Neural cell (in vitro differentiated cells): ENCODE measurements around the gene LOXHD1. TPM values are rescaled to one million over a fixed set of nuclear protein-coding genes. Genes with fewer than 3 reads are reported as not detected.

Source experiments
- H2AFZ ChIP-seq: fragments of 200-600, 300-800 bp; sonication (generic), shearing (Covaris generic); 2 replicates; pipeline ENCODE4 v1.6.0; 2014; ENCODE audit warnings: low read depth, mild to moderate bottlenecking, antibody characterized with exemption, low read length, moderate library complexity
- H3F3A ChIP-seq: fragments of 200-600 bp; shearing (Covaris generic); 2 replicates; pipeline ENCODE4 v1.6.1; 2016; ENCODE audit warnings: mild to moderate bottlenecking, moderate library complexity, mixed read lengths, antibody characterized with exemption, low read length; ENCODE audit not compliant: insufficient read depth, poor library complexity, severe bottlenecking
- H3K27ac ChIP-seq: fragments of 200-600, 300-800 bp; sonication (generic), shearing (Covaris generic); 2 replicates; pipeline ENCODE4 v1.5.1; 2014; ENCODE audit warnings: mild to moderate bottlenecking, low read length, moderate library complexity
- H3K27me3 ChIP-seq: fragments of 300-800, 200-600 bp; sonication (generic), shearing (Covaris generic); 2 replicates; pipeline ENCODE4 v1.6.0; 2014; ENCODE audit warnings: mild to moderate bottlenecking, low read depth, low read length, moderate library complexity; ENCODE audit not compliant: insufficient read depth
- H3K36me3 ChIP-seq: fragments of 300-800, 200-600 bp; sonication (generic), shearing (Covaris generic); 2 replicates; pipeline ENCODE4 v1.5.1; 2014; ENCODE audit warnings: mild to moderate bottlenecking, antibody characterized with exemption, low read length, moderate library complexity; ENCODE audit not compliant: insufficient read depth
- H3K4me2 ChIP-seq: fragments of 300-800, 200-600 bp; sonication (generic), shearing (Covaris generic); 2 replicates; pipeline ENCODE4 v1.6.0; 2014; ENCODE audit warnings: mild to moderate bottlenecking, low read length
- H3K4me3 ChIP-seq: fragments of 300-800, 200-600 bp; sonication (generic), shearing (Covaris generic); 2 replicates; pipeline ENCODE4 v1.5.1; 2014; ENCODE audit warnings: mild to moderate bottlenecking, low read length, moderate library complexity
- H3K79me2 ChIP-seq: fragments of 200-600 bp; shearing (Covaris generic); replicated peaks from 2 replicates; pipeline ENCODE4 v1.6.0; 2014; ENCODE audit warnings: mild to moderate bottlenecking, low read length, moderate library complexity; ENCODE audit not compliant: insufficient read depth
- H3K9ac ChIP-seq: fragments of 300-800, 200-600 bp; sonication (generic), shearing (Covaris generic); 2 replicates; pipeline ENCODE4 v1.6.1; 2016; ENCODE audit warnings: mild to moderate bottlenecking, low read length, mixed read lengths
- H3K9me2 ChIP-seq: fragments of 200-600 bp; shearing (Covaris generic); 2 replicates; pipeline ENCODE4 v1.6.1; 2016; ENCODE audit warnings: mild to moderate bottlenecking, low read length, mixed read lengths; ENCODE audit not compliant: insufficient read depth
- H3K9me3 ChIP-seq: fragments of 200-600, 300-800 bp; sonication (generic), shearing (Covaris generic); 2 replicates; pipeline ENCODE4 v1.6.1; 2016; ENCODE audit warnings: mild to moderate bottlenecking, mixed run types, low read length, moderate library complexity, mixed read lengths
- H4K20me1 ChIP-seq: fragments of 200-600 bp; shearing (Covaris generic); 2 replicates; pipeline ENCODE4 v1.6.1; 2016; ENCODE audit warnings: mild to moderate bottlenecking, mixed run types; ENCODE audit not compliant: insufficient read depth
- CTCF ChIP-seq: fragments of 450-650 bp; IDR thresholded peaks from 2 replicates; pipeline ENCODE4 v1.5.1; 2014; ENCODE audit warnings: antibody characterized with exemption, mild to moderate bottlenecking, moderate library complexity; ENCODE audit not compliant: poor library complexity, severe bottlenecking
- EP300 ChIP-seq: fragments of 450-650 bp; conservative IDR thresholded peaks from 2 replicates; pipeline ENCODE4 v1.6.1; 2014; ENCODE audit warnings: antibody characterized with exemption, mild to moderate bottlenecking, moderate library complexity; ENCODE audit not compliant: poor library complexity, severe bottlenecking
- EZH2 ChIP-seq: fragments of 200-600, 300-800 bp; shearing (Covaris generic), sonication (generic); IDR thresholded peaks from 2 replicates; pipeline ENCODE4 v1.6.1; 2014; ENCODE audit warnings: antibody characterized with exemption, low read length, borderline replicate concordance, mild to moderate bottlenecking; ENCODE audit not compliant: insufficient read depth, poor library complexity, severe bottlenecking
- MXI1 ChIP-seq: fragments of 450-650 bp; conservative IDR thresholded peaks from 2 replicates; pipeline ENCODE4 v1.6.1; 2014; ENCODE audit warnings: antibody characterized with exemption, mild to moderate bottlenecking; ENCODE audit not compliant: poor library complexity, severe bottlenecking
- POLR2AphosphoS5 ChIP-seq: IDR thresholded peaks from 2 replicates; pipeline ENCODE4 v1.6.1; 2012
- RAD21 ChIP-seq: fragments of 450-650 bp; conservative IDR thresholded peaks from 2 replicates; pipeline ENCODE4 v1.6.1; 2014; ENCODE audit warnings: antibody characterized with exemption, mild to moderate bottlenecking, moderate library complexity
- REST ChIP-seq: IDR thresholded peaks from 2 replicates; pipeline ENCODE4 v1.6.1; 2012; ENCODE audit warnings: borderline replicate concordance
- SMC3 ChIP-seq: fragments of 450-650 bp; conservative IDR thresholded peaks from 2 replicates; pipeline ENCODE4 v1.6.1; 2014; ENCODE audit warnings: antibody characterized with exemption, mild to moderate bottlenecking, moderate library complexity; ENCODE audit not compliant: poor library complexity
- TAF1 ChIP-seq: IDR thresholded peaks from 2 replicates; pipeline ENCODE4 v1.6.1; 2012; ENCODE audit warnings: low read depth
- polyA plus RNA-seq: library from polyadenylated mRNA; depleted of rRNA; stranded (reverse); fragments of >200 nt; gene quantifications from 2 replicates; pipeline ENCODE4 v1.2.3, GENCODE V29; 2014

LOXHD1 gene
- polyA plus RNA-seq, 1 donor from 2014 or later: not detected

GRCh38 chr18:46488471-46489213, 168.4 kb downstream of the LOXHD1 start:
- Histone ChIP-seq H3K79me2 (no peaks in the 10 kb centered on the region), H3K4me3 (no peak overlapping the region), H3K27ac (no peak overlapping the region), H3K9me2 (no peaks in the 10 kb centered on the region), H2AFZ (no peak overlapping the region), H3K9ac (no peak overlapping the region), H3F3A (no peaks in the 10 kb centered on the region), H4K20me1 (no peaks in the 10 kb centered on the region), H3K4me2 (no peak overlapping the region), H3K27me3 (no peaks in the 10 kb centered on the region), H3K9me3 (no peaks in the 10 kb centered on the region), H3K36me3 (no peaks in the 10 kb centered on the region)
- TF ChIP-seq TAF1: no peak
- no peak for TF ChIP-seq CTCF
- no peak for TF ChIP-seq REST
- no peak for TF ChIP-seq RAD21
- TF ChIP-seq SMC3: no peak
- TF ChIP-seq EZH2: no peak
- TF ChIP-seq POLR2AphosphoS5: no peak
- TF ChIP-seq EP300: no peak
- no peak for TF ChIP-seq MXI1

GRCh38 chr18:46485675-46486194, 171.3 kb downstream of the LOXHD1 start:
- Histone ChIP-seq H3K27me3 (no peaks in the 10 kb centered on the region), H3K27ac (no peak overlapping the region), H3K4me2 (no peak overlapping the region), H3K9ac (no peak overlapping the region), H3K9me3 (no peaks in the 10 kb centered on the region), H3K79me2 (no peaks in the 10 kb centered on the region), H3K4me3 (no peak overlapping the region), H2AFZ (no peak overlapping the region), H4K20me1 (no peaks in the 10 kb centered on the region), H3K9me2 (no peaks in the 10 kb centered on the region), H3K36me3 (no peaks in the 10 kb centered on the region), H3F3A (no peaks in the 10 kb centered on the region)
- no peak for TF ChIP-seq REST
- TF ChIP-seq POLR2AphosphoS5: no peak
- TF ChIP-seq CTCF: no peak
- no peak for TF ChIP-seq MXI1
- no peak for TF ChIP-seq TAF1
- TF ChIP-seq EP300: no peak
- no peak for TF ChIP-seq EZH2
- no peak for TF ChIP-seq RAD21
- TF ChIP-seq SMC3: no peak
